HG03469 (cell line): ENCODE data around the gene INIP.
A peak's percentile ranks its signal among the peaks of the same experiment; 100 is the strongest.

Source experiments
- ATAC-seq: cut with Tn5 transposase; IDR thresholded peaks from one replicate; pipeline ENCODE4 v1.9.1; 2021; ENCODE audit warnings: mild to moderate bottlenecking, moderate library complexity, moderate number of reproducible peaks; ENCODE audit not compliant: unreplicated experiment

INIP gene

GRCh38 chr9:112717661-112718331, at the start of gene INIP:
TSS of gene INIP (minus strand) at chr9:112718117. CDS start at chr9:112716485, 1,632 bp downstream.
- peak; percentile 90 for ATAC-seq

DNA sequence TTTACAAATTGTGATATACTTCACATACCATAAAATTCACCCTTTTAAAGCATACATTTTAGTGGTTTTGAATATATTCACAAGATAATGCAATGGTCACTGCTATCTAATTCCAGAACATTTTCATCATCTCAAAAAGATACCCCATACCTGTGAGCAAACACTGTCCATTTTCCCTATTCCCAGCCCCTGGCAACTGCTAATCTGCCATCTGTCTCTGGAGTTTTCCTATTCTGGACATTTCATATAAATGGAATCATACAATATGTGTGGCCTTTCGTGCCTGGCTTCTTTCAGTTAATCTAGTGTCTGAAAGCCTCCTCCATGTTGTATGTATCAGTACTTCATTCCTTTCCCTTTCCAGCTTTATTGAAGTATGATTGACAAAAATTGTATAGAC, 47.4 kb upstream of the INIP start:
- ATAC-seq = no peak

DNA sequence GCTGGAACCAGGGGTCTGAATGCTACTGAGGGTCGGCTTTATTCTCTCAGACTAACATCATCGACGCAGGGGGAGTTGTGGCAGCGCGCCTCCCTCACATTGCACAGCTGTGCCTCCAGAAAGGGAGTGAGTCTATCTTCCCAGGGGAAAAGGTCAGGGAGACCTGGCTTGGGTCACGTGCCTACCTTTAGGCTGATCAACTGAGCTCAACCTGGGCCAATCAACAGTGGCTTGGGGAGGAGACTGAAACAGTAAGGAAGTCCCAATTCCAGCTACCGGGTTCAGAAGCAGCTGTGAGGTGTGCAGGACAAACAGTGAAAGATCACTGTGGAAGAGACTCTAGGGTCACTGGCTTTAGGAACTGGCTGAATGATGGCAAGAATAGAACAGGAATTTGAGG, 46.9 kb upstream of the INIP start:
- ATAC-seq = no peak

DNA sequence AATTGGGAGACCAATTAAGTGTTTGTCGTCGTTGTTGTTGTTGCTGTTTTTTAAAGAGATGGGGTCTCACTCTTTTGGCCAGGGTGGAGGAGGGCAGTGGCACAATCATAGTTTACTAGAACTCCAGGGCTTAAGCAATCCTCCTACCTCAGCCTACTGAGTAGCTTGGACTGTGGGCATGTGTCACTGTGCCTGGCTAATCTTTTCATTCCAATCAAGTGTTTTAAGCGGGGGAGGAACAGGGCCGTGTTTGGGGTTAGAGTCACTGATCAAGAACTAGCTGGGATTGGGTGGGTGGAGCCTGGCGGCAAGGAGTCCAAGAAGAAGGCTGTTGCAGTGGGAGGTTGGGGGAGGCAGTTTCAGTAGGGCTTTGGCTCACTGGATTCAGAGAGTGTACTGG, 46.4 kb upstream of the INIP start:
- no peak for ATAC-seq

GRCh38 chr9:112762726-112763518, 45.0 kb upstream of the INIP start:
- ATAC-seq = no peak

DNA sequence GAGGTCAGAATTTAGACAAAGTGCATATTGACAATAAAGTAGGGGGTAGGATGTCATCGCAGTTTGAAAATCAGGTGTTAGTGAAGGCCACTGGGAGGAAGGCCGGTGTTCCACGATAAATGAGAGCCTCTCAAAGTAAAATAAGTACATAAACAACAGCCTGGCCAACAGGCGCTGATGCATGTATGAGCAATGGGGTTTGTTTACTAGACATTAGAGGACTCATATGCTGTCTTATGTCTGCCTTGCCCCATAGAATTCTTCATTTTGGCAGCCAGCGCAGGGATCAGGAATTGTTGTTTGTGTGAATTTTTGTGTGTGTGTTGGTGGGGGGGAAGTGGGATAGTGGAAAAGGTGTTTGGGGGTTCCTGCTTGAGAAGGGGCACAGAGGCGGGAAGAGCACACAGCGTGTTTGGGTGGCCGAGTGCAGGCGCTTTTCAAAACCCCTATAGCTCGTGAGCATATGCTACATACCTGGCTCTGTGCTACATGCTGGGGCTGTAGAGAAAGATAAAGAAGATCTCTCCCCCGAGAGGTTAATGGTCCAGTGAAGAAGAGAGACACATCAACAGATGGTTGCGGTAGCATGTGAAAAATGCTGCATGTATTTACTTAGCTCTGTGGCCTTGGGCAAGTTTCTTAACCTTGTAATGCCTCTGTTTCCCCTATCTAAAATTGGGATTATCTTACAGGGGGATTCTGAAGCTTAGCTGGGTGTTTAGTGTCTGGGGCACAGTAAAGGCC, 44.2 kb upstream of the INIP start:
- ATAC-seq = no peak

DNA sequence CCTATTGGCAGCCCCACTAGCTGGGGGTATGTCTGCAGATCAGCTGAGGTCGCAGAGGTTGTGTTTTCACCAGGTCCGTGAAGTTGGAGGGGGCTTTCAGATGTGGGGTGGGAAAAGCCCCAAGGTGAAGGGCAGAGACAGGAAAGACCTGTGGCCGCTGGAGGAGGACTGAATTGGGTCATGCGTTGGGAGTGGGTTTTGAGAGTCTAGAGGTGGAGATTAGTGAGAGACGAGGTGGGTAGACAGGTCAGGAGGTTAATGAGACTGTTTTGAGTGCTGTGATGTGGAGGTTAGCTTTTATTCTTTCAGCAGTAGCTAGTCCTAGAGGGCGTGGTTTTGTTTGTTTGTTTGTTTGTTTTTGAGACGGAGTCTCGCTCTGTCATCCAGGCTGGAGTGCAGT, 42.9 kb upstream of the INIP start:
- ATAC-seq = no peak

DNA sequence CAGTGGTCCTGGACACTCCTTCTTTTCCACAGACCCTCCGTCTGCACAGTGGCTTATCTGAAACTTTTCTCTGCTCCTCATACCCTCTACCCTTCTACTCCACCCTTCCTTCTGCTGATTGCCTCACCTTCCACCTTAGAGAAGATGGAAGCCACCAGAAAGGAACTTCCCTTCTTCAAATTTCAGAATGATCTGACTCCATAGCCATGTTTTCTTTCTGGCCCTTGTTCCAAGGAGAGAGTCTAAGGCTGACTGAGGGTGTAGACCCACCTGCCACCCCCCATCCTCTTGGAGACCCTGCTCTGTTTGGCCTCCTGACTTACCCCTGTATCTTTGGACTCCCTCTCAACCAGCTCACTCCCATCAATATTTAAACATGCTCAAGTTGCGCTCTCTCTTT, 40.0 kb upstream of the INIP start:
- no peak for ATAC-seq

- no peak for ATAC-seq
Observed at GRCh38 chr9:112757282-112757883, 39.5 kb upstream of the INIP start.

- ATAC-seq = no peak
Observed at GRCh38 chr9:112755675-112756074, 37.8 kb upstream of the INIP start.

DNA sequence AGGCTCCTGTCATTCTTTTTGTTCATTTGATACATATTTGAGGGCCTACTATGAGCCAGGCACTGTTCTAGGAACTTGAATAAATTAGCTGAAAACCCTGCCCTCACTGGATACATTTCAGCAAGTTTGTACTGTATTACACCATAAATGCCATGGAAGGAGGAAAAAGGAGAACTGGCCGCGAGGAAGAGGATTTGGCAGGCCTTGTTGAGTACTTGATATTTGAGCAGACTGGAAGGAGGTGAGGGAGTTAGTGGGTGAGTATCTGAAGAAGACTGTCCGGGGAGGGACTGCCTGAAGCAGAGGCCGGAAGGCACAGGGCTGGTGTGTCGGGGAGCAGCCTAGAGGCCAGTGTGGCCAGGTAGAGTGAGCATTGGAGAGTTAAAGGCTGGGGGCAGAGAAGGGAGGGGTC, 37.1 kb upstream of the INIP start:
- ATAC-seq = no peak

DNA sequence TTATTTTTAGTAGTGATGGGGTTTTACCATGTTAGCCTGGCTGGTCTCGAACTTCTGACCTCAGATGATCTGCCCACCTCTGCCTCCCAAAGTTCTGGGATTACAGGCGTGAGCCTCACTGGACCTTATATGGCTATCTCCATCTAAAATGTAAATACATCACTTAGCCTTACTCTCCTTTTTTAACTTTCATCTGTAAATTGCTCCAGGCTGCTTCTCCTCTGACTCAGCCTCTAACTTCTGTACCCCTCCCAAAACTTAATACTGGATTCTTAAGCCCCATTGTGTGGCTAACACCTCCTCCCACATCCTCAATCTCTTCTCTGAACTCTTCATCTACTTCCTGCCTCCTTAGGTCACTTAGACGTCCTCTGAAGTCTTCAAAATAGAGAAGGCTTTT, 36.7 kb upstream of the INIP start:
- no peak for ATAC-seq

- no peak for ATAC-seq
Observed at GRCh38 chr9:112753725-112754124, 35.8 kb upstream of the INIP start.

DNA sequence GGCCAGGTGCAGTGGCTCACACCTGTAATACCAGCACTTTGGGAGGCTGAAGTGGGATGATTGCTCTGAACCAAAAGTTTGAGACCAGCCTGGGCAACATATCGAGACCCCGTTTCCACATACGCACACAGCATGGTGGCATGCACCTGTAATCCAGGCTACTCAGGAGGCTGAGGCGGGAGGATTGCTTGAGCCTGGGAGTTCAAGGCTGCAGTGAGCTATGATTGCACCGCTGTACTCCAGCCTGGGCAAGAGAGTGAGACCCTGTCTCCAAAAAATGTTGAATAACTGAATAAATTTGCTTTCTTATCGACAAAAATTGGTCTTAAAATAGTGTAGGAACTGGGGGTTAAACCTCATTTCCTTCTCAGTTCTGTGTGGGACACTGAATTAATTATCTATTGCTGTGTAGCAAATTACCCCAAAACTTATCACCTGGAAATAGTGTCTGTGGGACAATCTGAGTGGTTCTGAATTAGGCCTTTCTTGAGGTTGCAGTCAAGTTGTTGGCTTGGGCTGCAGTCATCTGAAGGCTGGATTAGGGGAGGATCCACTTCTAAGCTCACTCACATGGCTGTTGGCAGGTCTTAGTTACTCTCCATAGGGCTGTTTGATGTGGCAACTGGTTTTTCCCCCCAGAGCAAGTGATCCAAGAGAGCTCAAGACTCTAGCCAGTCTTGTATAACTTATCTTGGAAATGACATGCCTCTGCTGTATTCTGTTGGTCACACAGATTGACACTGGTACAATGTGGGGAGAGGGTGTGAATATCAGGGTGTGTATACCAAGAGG, 34.6 kb upstream of the INIP start:
- ATAC-seq = no peak

DNA sequence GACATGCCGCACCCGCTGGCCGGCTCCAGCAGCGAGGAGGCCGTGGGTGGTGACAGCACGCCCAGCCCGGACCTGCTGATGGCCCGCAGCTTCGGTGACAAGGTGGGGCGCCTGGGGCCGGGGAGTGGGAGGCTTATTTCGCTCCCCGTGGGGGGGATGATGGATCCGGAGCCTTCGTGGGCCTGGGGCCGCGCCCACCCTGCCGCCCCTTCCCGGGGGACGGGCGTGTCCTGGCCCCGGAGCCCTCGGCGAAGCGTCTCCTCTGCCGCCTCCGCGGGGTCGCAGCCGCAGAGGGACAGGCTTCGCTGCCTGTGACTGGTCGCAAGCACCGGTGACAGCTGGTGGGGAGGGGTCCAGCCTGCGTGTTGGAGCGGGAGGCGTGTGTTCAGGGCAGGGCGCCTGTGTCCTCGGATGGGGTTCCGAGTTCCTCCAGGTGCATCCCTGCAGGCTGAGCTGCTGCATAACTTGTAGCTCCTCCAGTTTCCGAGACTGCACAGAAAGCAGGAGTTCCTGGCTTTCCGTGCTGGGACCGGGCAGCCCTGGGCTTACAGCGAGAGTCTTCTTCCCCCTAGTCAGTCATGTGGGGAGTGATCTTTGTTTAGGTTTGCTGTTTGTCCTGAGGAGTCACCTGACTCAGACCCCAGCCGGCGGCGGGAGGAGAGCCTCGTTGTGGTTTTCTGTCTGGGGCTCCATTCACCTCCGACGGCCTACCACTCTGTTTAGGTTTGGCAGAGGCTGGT, 33.3 kb upstream of the INIP start:
- ATAC-seq = no peak

- peak; percentile 21 for ATAC-seq
Observed at GRCh38 chr9:112750764-112751055, 32.8 kb upstream of the INIP start.

- ATAC-seq = peak; percentile 57
Observed at GRCh38 chr9:112750016-112750763, 32.3 kb upstream of the INIP start, which contains the start of gene SNX30. TSS of gene SNX30 (plus strand) at chr9:112750760. CDS start at chr9:112751002, 242 bp downstream.

DNA sequence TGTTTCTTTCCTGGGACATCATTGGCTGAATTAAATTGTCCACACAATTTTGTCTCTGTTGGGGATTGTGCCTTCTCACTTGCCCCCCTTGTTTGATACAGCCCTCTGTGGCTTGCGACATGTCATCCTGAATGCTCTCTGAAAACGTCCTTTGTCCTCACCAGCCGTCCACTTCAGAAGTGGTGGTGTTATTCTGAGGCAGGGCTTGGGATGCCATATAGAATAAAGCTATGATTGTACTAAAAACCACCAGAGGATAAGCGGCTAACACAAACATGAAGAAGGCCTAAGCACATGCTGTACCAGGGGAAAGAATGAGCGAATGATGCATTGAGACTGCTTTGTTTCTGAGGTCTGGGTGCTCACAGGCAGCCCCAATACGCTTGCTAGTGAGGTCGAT, 29.2 kb upstream of the INIP start:
- ATAC-seq = no peak

- ATAC-seq = no peak
Observed at GRCh38 chr9:112744177-112744576, 26.3 kb upstream of the INIP start.
